A549 (cell line): ENCODE data around the gene DDX11.
"Not testable (repeated sequence)": the region's sequence is repeated elsewhere in the genome, so short reads cannot be mapped to it uniquely, and the experiment has no call there.

ENCODE experiments used
- CTCF ChIP-seq: fragments of >200 bp; sonication (Bioruptor Twin); formaldehyde crosslinking; IDR thresholded peaks from 3 replicates; pipeline ENCODE4 v1.5.1; 2016
- EP300 ChIP-seq, 2 experiments: fragments of >200 bp; sonication (Bioruptor Twin); formaldehyde crosslinking; IDR thresholded peaks; 2 replicates in 1 of 2; 3 replicates in 1 of 2; pipeline ENCODE4 v1.6.1; 2016 to 2017

GRCh38 chr12:31103561-31103975 is 29.9 kb downstream of the DDX11 start:
- TF ChIP-seq CTCF; EP300 (IDR thresholded peaks at IDR 0.05): not testable (repeated sequence)
